Middle frontal gyrus (tissue), 1 donor: ENCODE measurements around the gene HMGCL.
"Not testable (repeated sequence)": the region's sequence is repeated elsewhere in the genome, so short reads cannot be mapped to it uniquely, and the experiment has no call there.

Source experiments
- DNase-seq: peaks from one replicate; pipeline ENCODE4 v3.0.0-alpha.2; 2015; ENCODE audit warnings: low spot score; ENCODE audit errors: extremely low spot score

The HMGCL gene

GRCh38 chr1:23826590-23826989 is 1.4 kb upstream of the HMGCL start:
- not testable (repeated sequence) for DNase-seq

DNA sequence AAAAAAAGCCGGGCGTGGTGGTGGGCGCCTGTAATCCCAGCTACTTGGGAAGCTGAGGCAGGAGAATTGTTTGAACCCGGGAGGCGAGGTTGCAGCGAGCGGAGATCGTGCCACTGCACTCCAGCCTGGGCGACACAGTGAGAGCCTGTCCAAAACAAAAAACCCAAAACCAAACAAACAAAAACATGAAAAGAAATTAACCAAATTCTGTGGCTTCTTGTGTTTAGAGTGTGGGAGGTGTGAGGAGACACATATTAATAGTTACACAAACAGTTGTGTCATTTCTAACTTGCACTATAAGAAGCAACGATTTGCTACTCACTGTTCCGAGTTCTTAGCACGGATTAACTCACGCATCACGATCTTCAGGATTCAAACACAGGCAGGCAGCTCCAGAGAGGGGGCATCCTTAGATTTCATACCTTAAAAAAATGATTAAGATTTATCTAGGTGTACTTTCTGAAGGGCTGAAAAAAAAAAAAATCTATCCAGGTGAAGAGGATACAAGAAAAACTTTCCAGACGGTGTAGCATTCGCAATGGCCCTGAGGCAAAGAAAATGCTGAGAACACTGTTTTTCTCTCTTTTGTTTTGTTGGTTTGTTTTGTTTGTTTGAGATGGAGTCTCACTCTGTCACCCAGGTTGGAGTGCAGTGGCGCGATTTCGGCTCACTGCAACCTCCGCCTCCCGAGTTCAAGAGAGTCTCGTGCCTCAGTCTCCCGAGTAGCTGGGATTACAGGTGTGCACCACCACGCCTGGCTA is 713 bp upstream of the HMGCL start:
- no peak for DNase-seq

- no peak for DNase-seq
Measured at GRCh38 chr1:23824711-23825075, 536 bp downstream of the HMGCL start.

- no peak for DNase-seq
Measured at GRCh38 chr1:23823767-23824166, 1.5 kb downstream of the HMGCL start.

- no peak for DNase-seq
Measured at GRCh38 chr1:23817633-23818032, 7.6 kb downstream of the HMGCL start.

- no peak for DNase-seq
Measured at GRCh38 chr1:23816906-23817305, 8.3 kb downstream of the HMGCL start.

- no peak for DNase-seq
Measured at GRCh38 chr1:23816361-23816760, 8.9 kb downstream of the HMGCL start.

DNA sequence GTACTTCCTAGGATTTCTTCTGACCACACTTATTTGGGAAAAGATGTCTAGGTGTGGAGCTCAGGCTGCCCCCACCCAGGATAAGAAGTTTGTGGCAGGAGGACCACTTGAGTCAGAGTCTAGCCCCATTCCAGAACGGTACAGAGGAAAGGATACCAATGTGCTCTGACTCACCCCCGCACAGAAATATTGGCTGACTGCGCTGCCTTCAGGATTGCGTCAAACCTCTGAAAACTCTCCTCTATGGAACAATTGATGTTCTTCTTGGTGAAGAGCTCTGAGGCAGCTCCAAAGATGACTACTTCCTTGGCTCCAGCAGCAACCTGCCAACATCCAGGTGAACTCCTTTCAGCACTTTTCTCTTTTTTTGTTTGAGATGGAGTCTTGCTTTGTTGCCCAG is 11.2 kb downstream of the HMGCL start:
- DNase-seq = no peak

- DNase-seq = no peak
Measured at GRCh38 chr1:23810818-23811540, 14.2 kb downstream of the HMGCL start.

DNA sequence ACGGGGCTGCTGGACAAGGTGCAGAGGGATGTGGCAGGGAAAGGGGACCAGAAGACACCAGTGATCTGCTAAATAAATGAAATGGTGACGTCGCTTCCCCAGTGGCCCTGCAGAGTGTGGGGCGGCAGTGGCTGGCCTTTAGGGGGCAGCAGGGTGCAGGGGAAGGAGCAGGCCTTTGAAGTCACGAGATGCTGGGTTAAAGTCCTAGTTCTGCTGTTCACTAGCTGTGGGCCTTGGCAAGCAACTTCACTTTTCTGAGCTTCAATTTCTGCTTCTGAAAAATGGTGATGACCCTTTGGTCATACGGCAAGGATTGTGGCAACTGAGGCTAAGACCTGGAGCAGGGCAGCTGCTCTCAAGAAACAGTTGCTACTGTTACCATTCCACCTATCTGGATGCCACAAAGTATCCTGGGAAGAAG is 15.5 kb downstream of the HMGCL start:
- no peak for DNase-seq

- no peak for DNase-seq
Measured at GRCh38 chr1:23807453-23807852, 17.8 kb downstream of the HMGCL start.

- DNase-seq = no peak
Measured at GRCh38 chr1:23806280-23806679, 18.9 kb downstream of the HMGCL start.

DNA sequence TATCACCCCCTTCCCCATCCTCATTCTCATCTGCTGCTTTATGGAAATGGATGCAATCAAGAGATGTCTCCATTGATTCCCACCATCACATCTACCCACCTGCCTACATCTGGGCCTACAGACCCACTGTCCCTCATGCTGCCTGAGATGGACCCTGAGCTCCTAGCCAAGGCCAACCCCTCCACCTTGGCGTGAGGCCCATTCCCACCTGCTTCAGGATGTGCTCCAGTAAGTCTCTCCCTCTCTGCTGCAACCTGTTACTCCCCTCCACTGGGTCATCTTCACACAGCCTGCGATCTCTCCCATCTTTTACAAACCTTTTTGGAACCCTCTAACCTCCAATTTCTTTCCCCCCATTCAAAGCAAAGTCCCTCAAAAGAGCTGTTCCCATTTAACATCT is 20.2 kb downstream of the HMGCL start:
- no peak for DNase-seq

- DNase-seq = no peak
Measured at GRCh38 chr1:23804183-23804835, 20.9 kb downstream of the HMGCL start.

- DNase-seq = no peak
Measured at GRCh38 chr1:23803674-23804073, 21.6 kb downstream of the HMGCL start.

- DNase-seq = not testable (repeated sequence)
Measured at GRCh38 chr1:23802809-23803342, 22.4 kb downstream of the HMGCL start.

DNA sequence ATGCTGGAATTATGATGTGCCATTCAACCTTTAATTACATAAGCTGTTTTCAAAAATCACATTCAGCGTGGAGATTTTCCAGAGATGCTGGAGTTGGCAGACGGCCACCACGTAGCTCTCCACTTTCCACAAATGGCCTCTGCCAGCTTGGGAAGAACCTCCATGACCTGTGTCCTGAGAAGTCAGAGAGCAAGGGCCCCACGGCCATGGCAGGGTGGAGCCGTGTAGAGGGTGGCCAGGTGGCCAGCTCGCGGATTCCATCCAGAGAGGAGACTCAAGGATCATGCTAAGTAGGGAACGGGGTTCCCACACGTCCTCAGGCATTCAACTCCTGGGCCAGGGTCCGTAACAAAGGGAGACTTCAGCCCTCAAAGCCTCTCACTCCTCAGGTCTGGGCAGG is 23.4 kb downstream of the HMGCL start:
- DNase-seq = no peak

DNA sequence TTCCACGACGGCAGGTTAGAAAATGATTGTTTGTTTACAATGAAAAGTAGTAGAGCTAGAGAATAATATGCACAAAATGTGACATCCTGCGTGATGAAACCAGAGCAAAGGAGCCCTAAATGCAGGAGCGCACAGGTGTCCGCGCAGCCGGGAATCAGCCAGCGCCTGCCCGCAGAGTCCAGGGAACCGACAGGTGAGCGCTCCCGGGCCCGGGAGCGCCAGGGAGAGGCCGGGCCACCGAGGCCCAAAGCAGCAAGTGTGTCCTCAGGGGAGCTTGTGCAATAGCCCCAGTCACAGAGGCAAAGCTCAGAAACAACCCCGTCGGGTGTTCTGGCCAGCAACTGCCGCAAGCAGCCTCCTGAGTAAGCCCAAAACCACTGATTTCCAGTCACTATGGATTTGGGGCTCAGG is 23.9 kb downstream of the HMGCL start:
- no peak for DNase-seq

- peak; percentile 89 for DNase-seq
Measured at GRCh38 chr1:23800400-23801337, 24.6 kb downstream of the HMGCL start, which contains the start of gene GALE. GALE (minus strand) TSS chr1:23800754; CDS start chr1:23799007, 1,747 bp downstream.

DNA sequence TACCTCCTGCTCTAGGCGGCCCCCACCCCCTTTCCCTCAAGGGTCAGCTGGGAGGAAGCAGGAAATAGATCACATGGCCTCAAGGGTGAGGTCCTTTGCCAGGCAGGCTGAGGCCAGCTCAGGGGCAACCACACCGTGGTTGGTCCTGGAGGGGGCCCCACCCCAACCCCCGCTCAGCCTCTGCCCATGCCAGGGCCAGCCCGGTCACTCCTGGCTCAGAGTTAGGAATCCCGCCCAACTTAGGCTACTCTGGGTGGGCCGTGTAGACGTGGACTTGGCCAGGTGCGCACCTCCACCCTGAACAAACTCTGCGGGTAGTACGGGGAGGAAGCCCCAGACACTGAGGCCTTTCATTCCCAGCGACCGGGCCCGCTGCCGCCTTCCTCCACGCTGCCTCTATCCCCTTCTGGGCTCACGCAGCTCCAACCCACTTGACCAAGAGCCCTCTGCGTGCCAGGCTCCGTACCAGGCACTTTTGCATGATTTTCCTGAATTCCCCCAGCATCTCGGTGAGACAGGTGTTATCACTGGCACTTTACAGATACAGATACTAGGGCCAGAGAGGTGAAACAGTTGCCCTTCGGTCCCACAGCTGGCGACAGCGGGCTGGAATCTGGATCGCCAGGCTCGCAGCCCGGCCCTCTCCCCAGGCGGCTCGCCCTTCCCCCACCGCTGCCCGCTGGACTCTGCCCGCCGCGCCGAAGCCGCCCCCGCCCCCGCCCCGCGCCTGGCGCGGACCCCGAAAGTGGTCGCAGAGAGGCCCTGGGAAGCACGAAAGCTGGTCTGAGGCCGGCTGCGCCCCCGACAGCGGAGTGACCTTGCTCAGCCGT is 25.4 kb downstream of the HMGCL start:
- DNase-seq = no peak
